ENCODE results near the gene ALK. TPM values are rescaled to one million over a fixed set of nuclear protein-coding genes. Genes with fewer than 3 reads are reported as not detected.

Gene ALK
- total RNA-seq, 6 donors from 2014 or later: 0.17 to 2.1 (median 0.35) TPM

DNA sequence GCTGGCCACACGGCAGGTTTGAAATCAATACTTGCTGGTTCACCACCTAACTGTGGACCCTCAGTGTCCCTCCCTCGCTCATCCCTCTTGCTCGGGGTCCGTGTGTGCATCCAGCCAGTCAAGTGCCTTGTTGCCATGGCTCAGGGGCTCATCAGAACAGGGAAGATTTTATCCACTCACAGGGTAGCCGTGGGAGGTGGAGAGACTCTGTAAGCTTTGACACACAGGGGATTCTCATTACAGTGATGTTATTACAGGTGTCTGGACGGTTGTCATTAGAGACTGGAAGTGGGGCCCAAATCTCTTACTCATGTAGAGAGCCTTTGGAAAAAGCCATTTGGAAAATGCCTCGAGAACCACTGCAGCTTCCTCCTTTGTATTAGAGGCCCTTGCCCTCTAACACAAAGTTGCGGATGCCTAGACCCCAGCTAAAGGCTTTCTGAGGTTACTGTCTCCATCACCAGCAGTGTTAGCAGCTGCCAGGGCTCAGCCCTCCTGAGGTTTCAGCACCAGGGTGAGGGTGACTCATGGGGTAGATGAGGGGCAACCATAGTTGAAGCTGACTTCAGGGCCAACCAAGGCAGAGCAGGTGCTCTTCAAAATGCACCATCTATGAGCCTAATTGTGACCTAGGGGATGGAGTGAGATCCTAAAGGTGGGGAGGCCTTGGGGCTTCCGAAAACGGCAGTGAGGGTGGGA lies 610.6 kb downstream of the ALK start:
- TF ChIP-seq POLR2A (IDR thresholded peaks at IDR 0.05) (no peak), EP300 (IDR thresholded peaks at IDR 0.05) (no peak), POLR2AphosphoS5 (IDR thresholded peaks at IDR 0.05) (no peak)
- TF ChIP-seq, protein P1, sequence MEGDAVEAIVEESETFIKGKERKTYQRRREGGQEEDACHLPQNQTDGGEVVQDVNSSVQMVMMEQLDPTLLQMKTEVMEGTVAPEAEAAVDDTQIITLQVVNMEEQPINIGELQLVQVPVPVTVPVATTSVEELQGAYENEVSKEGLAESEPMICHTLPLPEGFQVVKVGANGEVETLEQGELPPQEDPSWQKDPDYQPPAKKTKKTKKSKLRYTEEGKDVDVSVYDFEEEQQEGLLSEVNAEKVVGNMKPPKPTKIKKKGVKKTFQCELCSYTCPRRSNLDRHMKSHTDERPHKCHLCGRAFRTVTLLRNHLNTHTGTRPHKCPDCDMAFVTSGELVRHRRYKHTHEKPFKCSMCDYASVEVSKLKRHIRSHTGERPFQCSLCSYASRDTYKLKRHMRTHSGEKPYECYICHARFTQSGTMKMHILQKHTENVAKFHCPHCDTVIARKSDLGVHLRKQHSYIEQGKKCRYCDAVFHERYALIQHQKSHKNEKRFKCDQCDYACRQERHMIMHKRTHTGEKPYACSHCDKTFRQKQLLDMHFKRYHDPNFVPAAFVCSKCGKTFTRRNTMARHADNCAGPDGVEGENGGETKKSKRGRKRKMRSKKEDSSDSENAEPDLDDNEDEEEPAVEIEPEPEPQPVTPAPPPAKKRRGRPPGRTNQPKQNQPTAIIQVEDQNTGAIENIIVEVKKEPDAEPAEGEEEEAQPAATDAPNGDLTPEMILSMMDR (IDR thresholded peaks at IDR 0.05): no peak
- Histone ChIP-seq H3K4me3 (no peak overlapping the region), H3K36me3 (no peaks in the 10 kb centered on the region), H3K27ac (no peak overlapping the region), H3K9me3 (no peaks in the 10 kb centered on the region), H3K4me1 (peaks cover 0 to 2% (median 0%) of the 10 kb centered on the region in 4 donors), H3K27me3 (no peaks in the 10 kb centered on the region)
- no peak for ATAC-seq (ENCODE audit: low FRiP score in 2 of 2)
- no peak for DNase-seq
- 70 to 89% methylated on average over 10 of the region's 10 CpGs for WGBS, 2 donors

DNA sequence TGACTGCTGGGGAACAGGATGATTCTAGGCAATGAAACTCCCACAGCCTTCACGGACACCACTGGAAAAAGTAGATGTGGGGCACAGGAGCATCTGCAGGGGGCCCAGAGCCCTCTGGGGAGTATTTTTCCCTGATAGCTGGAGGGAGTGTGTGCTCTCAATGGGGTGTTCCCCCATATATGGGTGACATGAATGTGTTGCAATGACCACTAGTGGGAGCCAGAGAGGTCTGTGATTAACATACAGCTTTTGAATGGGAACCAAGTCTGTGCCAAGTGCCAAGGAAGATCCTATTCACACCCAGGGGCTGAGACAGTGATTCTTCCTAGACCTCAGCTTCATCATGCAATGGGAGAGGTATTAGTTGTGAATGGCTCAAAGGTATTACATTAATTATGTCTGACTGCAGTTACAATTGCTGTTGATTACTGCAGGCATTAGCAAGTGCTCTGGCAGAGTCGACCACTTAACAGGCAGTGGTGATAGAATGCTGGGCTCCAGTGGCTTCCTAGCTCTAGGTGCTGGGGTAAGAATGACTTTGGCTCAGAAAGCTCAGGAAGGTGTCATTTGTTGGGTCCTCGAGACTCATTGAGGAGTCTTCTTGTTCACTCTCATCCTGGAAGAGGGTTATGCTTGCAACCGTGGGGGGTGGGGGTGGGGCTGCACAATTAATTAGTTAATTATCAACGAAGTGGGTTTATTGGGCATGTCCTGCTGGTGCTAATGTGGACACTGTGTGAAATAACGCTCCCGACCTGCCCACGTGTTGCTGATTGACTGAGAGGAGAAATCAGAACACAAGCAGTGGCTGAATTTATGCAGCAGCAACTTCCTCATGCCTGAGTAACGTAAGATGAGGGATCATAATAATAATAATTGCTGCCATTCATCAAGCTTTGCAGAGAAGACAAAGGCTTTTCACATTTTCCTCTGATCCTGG lies 612.0 kb downstream of the ALK start:
- DNase-seq (peak in 1 of 2 donors; percentile 55), ATAC-seq (ENCODE audit: low FRiP score in 2 of 2) (peak in 1 of 2 donors; percentile 76)
- no peak overlapping the region for H3K27ac ChIP-seq
- H3K4me3 ChIP-seq: no peak overlapping the region
- H3K9me3 ChIP-seq: no peaks in the 10 kb centered on the region
- no peaks in the 10 kb centered on the region for H3K36me3 ChIP-seq
- 40 to 62% methylated on average over 2 to 9 of the region's 9 CpGs for WGBS, 2 donors
- no peaks in the 10 kb centered on the region for H3K27me3 ChIP-seq
- peaks cover 0 to 2% (median 0%) of the 10 kb centered on the region in 4 donors for H3K4me1 ChIP-seq
- TF ChIP-seq EP300 (IDR thresholded peaks at IDR 0.05) (no peak), POLR2A (IDR thresholded peaks at IDR 0.05) (no peak), POLR2AphosphoS5 (IDR thresholded peaks at IDR 0.05) (no peak)
- TF ChIP-seq, protein P1 (IDR thresholded peaks at IDR 0.05): peak; percentile 41 to 64 (median 57)

DNA sequence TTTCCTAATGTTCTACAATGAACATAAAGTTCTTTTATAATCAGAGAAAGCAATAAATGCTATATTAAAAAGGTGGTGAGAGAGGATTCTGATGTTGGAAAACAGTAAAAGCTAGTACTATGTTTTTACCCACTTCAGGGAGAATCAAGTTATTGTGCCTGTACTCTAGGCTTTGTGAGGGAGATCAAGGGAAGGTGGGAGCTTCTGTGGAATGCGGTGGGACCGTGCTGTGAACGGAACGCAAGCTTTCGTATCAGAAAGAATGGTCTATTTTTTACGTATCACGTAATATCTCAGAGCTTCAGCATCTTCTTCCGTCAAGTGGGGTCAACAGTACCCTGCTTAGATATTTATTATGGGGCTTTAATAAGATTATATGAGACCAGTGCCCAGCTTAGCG lies 613.0 kb downstream of the ALK start:
- Histone ChIP-seq H3K4me3 (no peak overlapping the region), H3K36me3 (no peaks in the 10 kb centered on the region), H3K4me1 (peaks cover 0 to 2% (median 0%) of the 10 kb centered on the region in 4 donors), H3K9me3 (no peaks in the 10 kb centered on the region), H3K27me3 (no peaks in the 10 kb centered on the region), H3K27ac (no peak overlapping the region)
- no peak for DNase-seq
- TF ChIP-seq, protein P1 (IDR thresholded peaks at IDR 0.05): no peak
- TF ChIP-seq POLR2A (IDR thresholded peaks at IDR 0.05): no peak
- no peak for TF ChIP-seq EP300 (IDR thresholded peaks at IDR 0.05)
- TF ChIP-seq POLR2AphosphoS5 (IDR thresholded peaks at IDR 0.05): no peak
- no peak for ATAC-seq (ENCODE audit: low FRiP score in 2 of 2)
- WGBS, 2 donors: 66 to 73% methylated on average over 9 of the region's 9 CpGs

DNA sequence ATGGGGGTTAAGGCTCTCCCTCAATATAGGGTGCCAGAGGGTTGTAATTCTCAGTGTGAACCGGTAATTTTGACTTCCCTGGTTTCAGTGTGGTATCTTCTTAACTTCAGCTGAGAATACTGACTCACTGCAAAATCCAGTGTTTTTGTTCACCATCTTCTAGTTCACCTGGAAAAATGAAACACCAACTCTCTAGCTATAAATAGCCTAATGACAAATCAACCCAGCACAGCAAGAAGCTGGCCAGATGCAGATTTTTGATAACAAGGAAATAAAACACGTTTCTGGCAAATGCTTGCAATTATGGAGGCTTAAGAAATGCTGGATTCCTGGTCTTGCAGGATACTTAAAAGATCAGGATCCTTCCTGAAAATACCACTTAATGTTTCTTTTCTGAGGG lies 613.9 kb downstream of the ALK start:
- Histone ChIP-seq H3K4me1 (peaks cover 0 to 2% (median 0%) of the 10 kb centered on the region in 4 donors), H3K27me3 (no peaks in the 10 kb centered on the region), H3K36me3 (no peaks in the 10 kb centered on the region), H3K27ac (no peak overlapping the region), H3K4me3 (no peak overlapping the region), H3K9me3 (no peaks in the 10 kb centered on the region)
- WGBS, 2 donors: 36 to 54% methylated on average over 2 of the region's 2 CpGs
- TF ChIP-seq, protein P1 (IDR thresholded peaks at IDR 0.05): no peak
- ATAC-seq (ENCODE audit: low FRiP score in 2 of 2) (no peak), DNase-seq (no peak)
